22Rv1 (cell line): ENCODE measurements around the gene SLC25A6.
"Not testable (repeated sequence)": the region's sequence is repeated elsewhere in the genome, so short reads cannot be mapped to it uniquely, and the experiment has no call there.

Experiments used
- H3K27ac ChIP-seq: fragments of 450-650 bp; 2 replicates; pipeline ENCODE4 v1.5.1; 2017
- ZFX ChIP-seq: fragments of 450-650 bp; IDR thresholded peaks from 2 replicates; pipeline ENCODE4 v1.6.1; 2017; ENCODE audit warnings: antibody characterized with exemption, borderline replicate concordance
- TF ChIP-seq, protein P1 (sequence below): fragments of 450-650 bp; IDR thresholded peaks from 2 replicates; pipeline ENCODE4 v1.5.1; 2017; ENCODE audit warnings: mild to moderate bottlenecking

Gene SLC25A6

DNA sequence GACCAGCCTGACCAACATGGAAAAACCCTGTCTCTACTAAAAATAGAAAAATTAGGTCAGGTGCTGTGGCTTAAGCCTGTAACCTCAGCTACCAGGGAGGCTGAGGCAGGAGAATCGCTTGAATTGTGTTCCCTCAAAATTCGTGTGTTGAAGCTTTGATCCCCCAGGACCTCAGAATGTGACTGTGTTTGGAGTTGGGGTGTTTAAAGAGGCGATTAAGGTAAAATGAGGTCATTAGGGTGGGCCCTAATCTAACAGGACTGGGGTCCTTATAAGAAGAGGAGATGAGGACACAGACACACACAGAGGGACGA lies 23.6 kb downstream of the SLC25A6 start:
- TF ChIP-seq, protein P1, sequence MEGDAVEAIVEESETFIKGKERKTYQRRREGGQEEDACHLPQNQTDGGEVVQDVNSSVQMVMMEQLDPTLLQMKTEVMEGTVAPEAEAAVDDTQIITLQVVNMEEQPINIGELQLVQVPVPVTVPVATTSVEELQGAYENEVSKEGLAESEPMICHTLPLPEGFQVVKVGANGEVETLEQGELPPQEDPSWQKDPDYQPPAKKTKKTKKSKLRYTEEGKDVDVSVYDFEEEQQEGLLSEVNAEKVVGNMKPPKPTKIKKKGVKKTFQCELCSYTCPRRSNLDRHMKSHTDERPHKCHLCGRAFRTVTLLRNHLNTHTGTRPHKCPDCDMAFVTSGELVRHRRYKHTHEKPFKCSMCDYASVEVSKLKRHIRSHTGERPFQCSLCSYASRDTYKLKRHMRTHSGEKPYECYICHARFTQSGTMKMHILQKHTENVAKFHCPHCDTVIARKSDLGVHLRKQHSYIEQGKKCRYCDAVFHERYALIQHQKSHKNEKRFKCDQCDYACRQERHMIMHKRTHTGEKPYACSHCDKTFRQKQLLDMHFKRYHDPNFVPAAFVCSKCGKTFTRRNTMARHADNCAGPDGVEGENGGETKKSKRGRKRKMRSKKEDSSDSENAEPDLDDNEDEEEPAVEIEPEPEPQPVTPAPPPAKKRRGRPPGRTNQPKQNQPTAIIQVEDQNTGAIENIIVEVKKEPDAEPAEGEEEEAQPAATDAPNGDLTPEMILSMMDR = no peak
- no peak for TF ChIP-seq ZFX
- H3K27ac ChIP-seq = no peak overlapping the region

DNA sequence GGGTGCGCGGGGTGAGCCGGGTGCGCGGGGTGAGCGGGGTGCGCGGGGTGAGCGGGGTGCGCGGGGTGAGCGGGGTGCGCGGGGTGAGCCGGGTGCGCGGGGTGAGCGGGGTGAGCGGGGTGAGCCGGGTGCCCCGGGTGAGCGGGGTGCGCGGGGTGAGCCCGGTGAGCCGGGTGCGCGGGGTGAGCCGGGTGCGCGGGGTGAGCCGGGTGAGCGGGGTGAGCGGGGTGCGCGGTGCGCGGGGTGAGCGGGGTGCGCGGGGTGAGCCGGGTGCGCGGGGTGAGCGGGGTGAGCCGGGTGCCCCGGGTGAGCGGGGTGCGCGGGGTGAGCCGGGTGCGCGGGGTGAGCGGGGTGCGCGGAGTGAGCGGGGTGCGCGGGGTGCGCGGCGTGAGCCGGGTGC lies 25.6 kb downstream of the SLC25A6 start:
- not testable (repeated sequence) for H3K27ac ChIP-seq

DNA sequence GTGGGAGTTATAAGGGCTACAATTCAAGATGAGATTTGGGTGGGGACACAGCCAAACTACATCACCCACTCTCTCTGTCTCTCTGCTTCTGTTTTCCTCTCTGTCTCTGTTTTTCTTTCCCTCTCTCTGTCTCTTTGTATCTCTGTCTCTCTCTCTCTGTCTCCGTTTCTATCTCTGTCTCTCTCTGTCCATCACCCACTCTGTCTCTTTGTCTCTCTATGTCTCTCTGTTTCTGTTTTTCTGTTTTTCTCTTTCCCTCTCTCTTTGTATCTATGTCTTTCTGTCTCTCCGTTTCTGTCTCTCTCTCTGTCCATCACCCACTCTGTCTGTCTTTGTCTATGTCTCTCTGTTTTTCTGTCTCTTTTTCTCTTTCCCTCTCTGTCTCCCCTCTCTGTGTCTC lies 30.0 kb downstream of the SLC25A6 start:
- H3K27ac ChIP-seq = no peak overlapping the region
- TF ChIP-seq, protein P1 = no peak
- no peak for TF ChIP-seq ZFX

- TF ChIP-seq, protein P1 = no peak
- H3K27ac ChIP-seq = no peak overlapping the region
Measured at GRCh38 chrX:1361275-1361674, 30.6 kb downstream of the SLC25A6 start.

DNA sequence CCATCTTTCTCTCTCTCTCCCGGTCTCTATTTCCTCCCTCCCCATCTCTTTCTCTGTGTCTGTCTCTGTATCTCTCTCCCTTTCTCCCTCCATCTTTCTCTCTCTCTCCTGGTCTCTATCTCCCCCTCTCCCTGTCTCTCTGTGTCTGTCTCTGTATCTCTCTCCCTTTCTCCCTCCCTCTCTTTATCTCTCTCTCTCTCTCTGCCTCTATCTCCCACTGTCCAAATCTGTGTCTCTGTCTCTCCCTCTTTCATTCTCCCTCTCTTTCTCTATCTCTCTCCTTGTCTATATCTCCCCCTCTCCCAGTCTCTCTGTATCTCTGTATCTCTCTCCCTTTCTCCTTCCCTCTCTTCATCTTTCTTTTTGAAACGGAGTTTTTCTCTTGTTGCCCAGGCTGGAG lies 31.7 kb downstream of the SLC25A6 start:
- TF ChIP-seq, protein P1 = no peak
- no peak for TF ChIP-seq ZFX
- H3K27ac ChIP-seq = no peak overlapping the region

- no peak overlapping the region for H3K27ac ChIP-seq
- TF ChIP-seq, protein P1 = no peak
- TF ChIP-seq ZFX = no peak
Measured at GRCh38 chrX:1359477-1359873, 32.4 kb downstream of the SLC25A6 start.

- H3K27ac ChIP-seq = no peak overlapping the region
- no peak for TF ChIP-seq ZFX
- TF ChIP-seq, protein P1 = no peak
Measured at GRCh38 chrX:1358793-1359476, 33.0 kb downstream of the SLC25A6 start.

- TF ChIP-seq, protein P1 = no peak
- no peak for TF ChIP-seq ZFX
- no peak overlapping the region for H3K27ac ChIP-seq
Measured at GRCh38 chrX:1357993-1358392, 33.9 kb downstream of the SLC25A6 start.
